HG03064 (cell line): ENCODE measurements around the gene LTN1.
"Not testable (repeated sequence)": the region's sequence is repeated elsewhere in the genome, so short reads cannot be mapped to it uniquely, and the experiment has no call there.

Experiments
- ATAC-seq: cut with Tn5 transposase; IDR thresholded peaks from one replicate; pipeline ENCODE4 v1.9.1; 2021; ENCODE audit warnings: low read depth; ENCODE audit not compliant: unreplicated experiment

Gene LTN1

GRCh38 chr21:28931708-28932372 is 60.8 kb downstream of the LTN1 start:
- ATAC-seq = not testable (repeated sequence)

- no peak for ATAC-seq
Observed at GRCh38 chr21:28928578-28929420, 63.9 kb downstream of the LTN1 start.

GRCh38 chr21:28927130-28927529 is 65.5 kb downstream of the LTN1 start:
- no peak for ATAC-seq

DNA sequence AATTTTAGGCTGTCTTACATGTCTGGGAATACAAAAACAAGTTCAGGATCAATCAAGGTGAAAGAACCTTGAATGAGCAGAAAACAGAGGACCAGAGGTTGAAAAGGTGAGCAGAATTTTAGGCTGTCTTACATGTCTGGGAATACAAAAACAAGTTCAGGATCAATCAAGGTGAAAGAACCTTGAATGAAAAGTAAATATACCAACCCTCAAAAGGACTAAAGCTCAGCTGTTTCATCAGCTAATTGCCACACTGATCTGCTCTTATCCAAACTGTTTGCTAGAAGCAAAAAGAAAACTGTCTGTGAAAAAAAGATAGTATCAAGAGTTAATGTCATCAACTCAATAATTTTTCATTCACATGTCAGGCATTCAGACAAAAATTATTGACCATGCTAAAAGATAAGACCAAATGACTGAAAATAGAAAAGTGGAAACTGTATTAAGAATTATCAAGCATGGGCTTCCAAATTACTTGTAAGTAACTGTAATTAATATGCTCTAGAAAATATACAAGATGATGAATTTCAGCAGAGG is 69.2 kb downstream of the LTN1 start:
- ATAC-seq = no peak

DNA sequence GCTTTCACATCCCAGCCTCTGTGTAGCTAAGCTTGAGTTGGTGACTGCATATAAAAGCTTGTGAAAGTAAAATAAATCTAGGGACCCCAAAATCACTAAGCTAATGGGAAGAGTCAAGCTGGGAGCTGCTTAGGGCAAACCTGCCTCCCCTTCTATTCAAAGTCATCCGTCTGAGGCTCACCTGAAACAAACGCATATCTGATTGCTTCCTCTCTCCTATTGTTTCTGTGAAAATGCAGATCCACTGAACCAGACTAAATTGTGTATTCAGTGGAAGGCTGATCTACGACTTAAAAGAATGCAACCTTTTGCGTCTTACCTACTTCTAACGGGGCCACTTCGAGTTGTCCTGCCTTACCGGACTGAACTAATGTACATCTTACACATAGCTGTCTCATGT is 70.3 kb downstream of the LTN1 start:
- no peak for ATAC-seq

- no peak for ATAC-seq
Observed at GRCh38 chr21:28916150-28916893, 76.4 kb downstream of the LTN1 start.

GRCh38 chr21:28913071-28913470 is 79.6 kb downstream of the LTN1 start:
- ATAC-seq = no peak

- ATAC-seq = no peak
Observed at GRCh38 chr21:28910280-28910887, 82.3 kb downstream of the LTN1 start.

GRCh38 chr21:28908351-28908750 is 84.3 kb downstream of the LTN1 start:
- ATAC-seq = no peak

DNA sequence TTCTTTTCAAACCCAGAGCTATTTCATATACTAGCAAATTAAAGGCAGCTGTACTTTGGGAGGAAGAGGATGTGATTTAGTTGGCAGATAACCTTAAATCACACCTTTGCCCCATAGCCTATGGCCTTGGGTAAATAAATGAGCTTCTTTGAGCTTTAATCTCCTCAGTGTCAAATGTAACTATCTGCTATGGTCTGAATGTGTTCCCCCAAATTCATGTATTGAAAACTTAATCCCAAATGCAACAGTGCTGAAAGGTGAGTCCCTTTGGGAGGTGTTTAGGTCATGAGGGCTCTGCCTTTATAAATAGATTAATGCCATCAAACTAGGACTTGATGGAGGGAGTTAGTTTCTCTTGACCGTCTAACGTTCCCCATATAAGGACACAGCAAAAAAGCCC is 85.8 kb downstream of the LTN1 start:
- no peak for ATAC-seq

DNA sequence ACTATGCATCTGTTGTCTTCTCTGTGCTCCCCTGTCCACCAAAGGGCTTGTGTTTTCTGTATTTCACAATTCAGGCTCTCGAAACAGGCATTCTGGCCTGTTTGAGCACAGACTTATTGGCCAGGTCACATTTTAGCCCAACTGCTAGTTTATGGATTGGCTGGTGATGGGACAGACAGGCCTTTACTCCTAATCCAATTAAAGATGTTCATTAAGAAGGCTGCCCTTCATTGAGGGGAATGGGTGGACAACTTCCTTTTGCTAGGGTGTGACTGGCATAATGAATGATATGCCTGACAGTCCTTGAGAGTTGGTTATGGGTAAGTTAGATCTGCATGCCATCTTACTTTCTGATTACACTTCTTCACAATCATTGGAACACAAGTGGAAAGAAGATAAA is 86.4 kb downstream of the LTN1 start:
- ATAC-seq = no peak

- ATAC-seq = no peak
Observed at GRCh38 chr21:28904961-28905435, 87.7 kb downstream of the LTN1 start.

- no peak for ATAC-seq
Observed at GRCh38 chr21:28903448-28903847, 89.2 kb downstream of the LTN1 start.

DNA sequence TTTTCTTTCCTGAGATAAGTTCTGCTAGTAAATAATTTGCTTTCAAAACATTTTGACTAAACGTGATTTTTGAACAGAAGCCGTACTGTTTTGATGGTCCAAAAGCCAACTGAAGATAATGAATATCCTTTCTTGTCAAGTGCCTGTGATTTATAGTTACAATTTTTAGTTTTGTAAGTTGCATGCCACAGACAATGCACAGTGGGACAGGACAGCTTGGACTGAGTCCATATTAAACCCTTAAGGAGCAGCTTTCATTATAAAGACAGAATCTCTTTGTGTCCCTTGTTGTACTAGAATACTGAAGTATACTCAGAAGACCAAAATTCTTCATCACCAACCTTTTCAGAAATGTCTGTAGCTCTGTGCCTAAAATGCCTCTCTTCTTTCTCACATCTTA is 92.2 kb downstream of the LTN1 start:
- ATAC-seq = no peak

GRCh38 chr21:28899744-28900143 is 92.9 kb downstream of the LTN1 start:
- ATAC-seq = no peak

DNA sequence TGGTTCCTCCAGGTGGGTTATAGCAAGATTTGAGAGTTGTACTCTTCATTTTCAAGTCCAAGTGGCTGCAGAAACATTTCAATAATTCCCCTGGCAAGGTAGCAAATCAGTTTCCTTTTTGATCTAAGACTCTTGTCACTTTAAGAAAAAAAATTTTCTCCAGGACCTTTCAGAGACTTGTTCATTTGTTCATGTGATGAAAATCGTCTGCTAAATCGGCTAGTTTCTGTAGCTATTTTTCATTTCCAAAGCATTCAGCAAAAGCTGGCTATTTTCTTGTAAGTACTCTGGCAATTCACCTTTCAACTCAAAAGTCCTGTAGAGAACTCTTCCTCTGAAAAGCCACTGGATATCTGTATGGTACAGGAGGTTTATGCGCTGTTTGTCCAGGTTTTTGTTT is 93.5 kb downstream of the LTN1 start:
- ATAC-seq = no peak

- no peak for ATAC-seq
Observed at GRCh38 chr21:28893687-28894086, 99.0 kb downstream of the LTN1 start.

DNA sequence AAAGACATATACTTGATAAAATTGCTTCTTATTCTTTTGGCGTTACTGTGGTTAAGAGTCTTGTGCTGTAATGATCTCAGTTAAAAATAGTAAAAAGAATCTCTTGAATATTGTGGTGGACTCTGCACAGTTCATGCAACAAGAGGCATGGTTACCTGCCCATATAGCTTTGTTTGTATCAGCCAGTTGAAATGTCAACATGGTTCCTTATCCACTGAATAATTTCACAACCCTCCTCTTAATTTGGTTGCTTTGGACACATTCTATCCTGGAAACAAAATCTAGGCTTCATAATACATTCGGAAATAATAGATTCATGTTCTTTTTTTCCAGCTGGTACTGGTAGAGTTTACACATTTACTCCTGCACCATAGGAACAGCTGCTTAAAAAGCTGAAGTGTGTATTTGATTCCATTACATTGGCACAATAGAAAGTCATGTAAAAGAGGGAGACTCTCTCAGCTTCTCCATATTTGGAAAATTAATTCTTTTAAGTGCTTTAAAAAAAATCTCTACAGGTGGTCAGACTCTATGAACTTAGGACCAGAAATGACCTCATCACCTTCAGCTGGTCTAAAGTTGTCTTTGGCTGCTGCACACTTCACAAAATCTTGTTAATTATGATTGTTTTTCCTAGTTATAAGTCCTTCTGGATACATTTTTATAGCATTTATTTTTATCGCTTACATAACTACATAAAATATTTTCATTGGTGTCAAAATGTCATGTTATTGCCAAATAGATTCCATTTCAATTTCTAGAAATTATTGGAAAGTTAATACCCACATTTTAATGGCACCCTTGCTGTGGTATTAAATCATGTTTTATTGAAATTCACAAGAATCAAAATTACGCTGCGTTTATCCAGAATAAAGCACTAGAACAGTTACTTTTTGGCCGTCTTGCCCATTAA is 100.2 kb downstream of the LTN1 start:
- no peak for ATAC-seq

- no peak for ATAC-seq
Observed at GRCh38 chr21:28885853-28886177, 106.9 kb downstream of the LTN1 start.
